Keratinocyte (primary cell): ENCODE measurements around the gene DENND1A.

Source experiments
- EZH2 ChIP-seq: IDR thresholded peaks from one replicate; pipeline ENCODE4 v1.6.1; 2012; ENCODE audit warnings: inconsistent platforms, mild to moderate bottlenecking, low read length, moderate library complexity
- TF ChIP-seq, protein P1 (sequence below), 3 experiments: IDR thresholded peaks in 1 of 3; conservative IDR thresholded peaks in 1 of 3; optimal IDR thresholded peaks in 1 of 3; 2 replicates in 2 of 3; 3 replicates in 1 of 3; pipeline versions ENCODE3 to v1.5.1; 2011; ENCODE audit warnings: low read length in 3 of 3, mild to moderate bottlenecking in 3 of 3, moderate library complexity in 2 of 3, control low read depth in 1 of 3, inconsistent platforms in 1 of 3; ENCODE audit not compliant: insufficient read depth in 2 of 3; ENCODE audit errors: extremely low read depth in 1 of 3

- no peak for TF ChIP-seq EZH2
- TF ChIP-seq, protein P1, sequence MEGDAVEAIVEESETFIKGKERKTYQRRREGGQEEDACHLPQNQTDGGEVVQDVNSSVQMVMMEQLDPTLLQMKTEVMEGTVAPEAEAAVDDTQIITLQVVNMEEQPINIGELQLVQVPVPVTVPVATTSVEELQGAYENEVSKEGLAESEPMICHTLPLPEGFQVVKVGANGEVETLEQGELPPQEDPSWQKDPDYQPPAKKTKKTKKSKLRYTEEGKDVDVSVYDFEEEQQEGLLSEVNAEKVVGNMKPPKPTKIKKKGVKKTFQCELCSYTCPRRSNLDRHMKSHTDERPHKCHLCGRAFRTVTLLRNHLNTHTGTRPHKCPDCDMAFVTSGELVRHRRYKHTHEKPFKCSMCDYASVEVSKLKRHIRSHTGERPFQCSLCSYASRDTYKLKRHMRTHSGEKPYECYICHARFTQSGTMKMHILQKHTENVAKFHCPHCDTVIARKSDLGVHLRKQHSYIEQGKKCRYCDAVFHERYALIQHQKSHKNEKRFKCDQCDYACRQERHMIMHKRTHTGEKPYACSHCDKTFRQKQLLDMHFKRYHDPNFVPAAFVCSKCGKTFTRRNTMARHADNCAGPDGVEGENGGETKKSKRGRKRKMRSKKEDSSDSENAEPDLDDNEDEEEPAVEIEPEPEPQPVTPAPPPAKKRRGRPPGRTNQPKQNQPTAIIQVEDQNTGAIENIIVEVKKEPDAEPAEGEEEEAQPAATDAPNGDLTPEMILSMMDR (optimal IDR thresholded peaks at IDR 0.05 in 1 of 3, IDR thresholded peaks at IDR 0.05 in 1 of 3, conservative IDR thresholded peaks at IDR 0.05 in 1 of 3; ENCODE audit: extremely low read depth in 1 of 3, insufficient read depth in 2 of 3, low read length in 3 of 3) = no peak
Observed at GRCh38 chr9:123924727-123925126, 5.2 kb downstream of the DENND1A start.
